IPS-NIHi7 (cell line): ENCODE data around the gene AMD1.

Source experiments
- DNase-seq: peaks from one replicate; pipeline ENCODE4 v3.0.0; 2012; ENCODE audit warnings: mixed read lengths; ENCODE audit errors: extremely low spot score

AMD1 gene

GRCh38 chr6:110938171-110938570 lies 63.6 kb downstream of the AMD1 start:
- DNase-seq: no peak

- no peak for DNase-seq
Measured at GRCh38 chr6:110939429-110940200, 65.0 kb downstream of the AMD1 start.

- no peak for DNase-seq
Measured at GRCh38 chr6:110944681-110945151, 70.1 kb downstream of the AMD1 start.
